Cardiac fibroblast (primary cell): Measurements from ENCODE around the gene ANKRD24.
A peak's percentile ranks its signal among the peaks of the same experiment; 100 is the strongest.

Experiments
- DNase-seq, 2 donors: peaks; one replicate each; pipeline versions ENCODE4 v3.0.0 to v3.0.0-alpha.2; 2010; ENCODE audit warnings: low read depth in 2 of 2
- H3K4me3 ChIP-seq, 2 donors: replicated peaks in 1 of 2; 1 replicate in 1 of 2; 2 replicates in 1 of 2; pipeline ENCODE4 v1.5.1; 2011; ENCODE audit warnings: low read depth in 2 of 2, low read length in 2 of 2, mild to moderate bottlenecking in 2 of 2, moderate library complexity in 1 of 2
- TF ChIP-seq, protein P1 (sequence below): IDR thresholded peaks from one replicate; pipeline ENCODE4 v1.5.1; 2011; ENCODE audit warnings: low read depth, mild to moderate bottlenecking, low read length, inconsistent platforms

ANKRD24 gene

DNA sequence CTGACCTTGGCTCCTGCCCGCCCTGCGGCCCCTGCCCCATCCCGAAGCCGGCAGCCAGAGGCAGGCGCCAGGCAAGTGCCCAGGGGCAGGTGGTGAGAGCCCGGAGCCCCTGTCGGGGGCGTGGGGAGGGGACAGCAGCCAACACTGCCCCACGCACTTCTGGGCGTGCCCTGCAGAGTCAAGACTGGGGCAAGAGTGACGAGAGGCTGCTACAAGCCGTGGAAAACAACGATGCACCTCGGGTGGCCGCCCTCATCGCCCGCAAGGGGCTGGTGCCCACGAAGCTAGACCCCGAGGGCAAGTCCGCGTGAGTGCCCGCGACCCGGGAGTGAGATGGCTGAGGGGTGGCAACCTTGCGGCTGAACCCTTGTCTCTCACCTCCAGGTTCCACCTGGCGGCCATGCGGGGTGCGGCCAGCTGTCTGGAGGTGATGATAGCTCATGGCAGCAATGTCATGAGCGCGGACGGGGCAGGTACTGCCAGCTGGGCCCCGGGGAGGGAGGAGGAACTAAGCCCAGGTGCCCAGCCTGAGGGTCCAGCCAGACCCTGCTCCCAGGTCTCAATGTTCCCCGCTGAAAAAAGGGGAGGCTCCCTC is 17.3 kb downstream of the ANKRD24 start:
- no peak for DNase-seq
- TF ChIP-seq, protein P1, sequence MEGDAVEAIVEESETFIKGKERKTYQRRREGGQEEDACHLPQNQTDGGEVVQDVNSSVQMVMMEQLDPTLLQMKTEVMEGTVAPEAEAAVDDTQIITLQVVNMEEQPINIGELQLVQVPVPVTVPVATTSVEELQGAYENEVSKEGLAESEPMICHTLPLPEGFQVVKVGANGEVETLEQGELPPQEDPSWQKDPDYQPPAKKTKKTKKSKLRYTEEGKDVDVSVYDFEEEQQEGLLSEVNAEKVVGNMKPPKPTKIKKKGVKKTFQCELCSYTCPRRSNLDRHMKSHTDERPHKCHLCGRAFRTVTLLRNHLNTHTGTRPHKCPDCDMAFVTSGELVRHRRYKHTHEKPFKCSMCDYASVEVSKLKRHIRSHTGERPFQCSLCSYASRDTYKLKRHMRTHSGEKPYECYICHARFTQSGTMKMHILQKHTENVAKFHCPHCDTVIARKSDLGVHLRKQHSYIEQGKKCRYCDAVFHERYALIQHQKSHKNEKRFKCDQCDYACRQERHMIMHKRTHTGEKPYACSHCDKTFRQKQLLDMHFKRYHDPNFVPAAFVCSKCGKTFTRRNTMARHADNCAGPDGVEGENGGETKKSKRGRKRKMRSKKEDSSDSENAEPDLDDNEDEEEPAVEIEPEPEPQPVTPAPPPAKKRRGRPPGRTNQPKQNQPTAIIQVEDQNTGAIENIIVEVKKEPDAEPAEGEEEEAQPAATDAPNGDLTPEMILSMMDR: no peak
- H3K4me3 ChIP-seq: no peak overlapping the region

DNA sequence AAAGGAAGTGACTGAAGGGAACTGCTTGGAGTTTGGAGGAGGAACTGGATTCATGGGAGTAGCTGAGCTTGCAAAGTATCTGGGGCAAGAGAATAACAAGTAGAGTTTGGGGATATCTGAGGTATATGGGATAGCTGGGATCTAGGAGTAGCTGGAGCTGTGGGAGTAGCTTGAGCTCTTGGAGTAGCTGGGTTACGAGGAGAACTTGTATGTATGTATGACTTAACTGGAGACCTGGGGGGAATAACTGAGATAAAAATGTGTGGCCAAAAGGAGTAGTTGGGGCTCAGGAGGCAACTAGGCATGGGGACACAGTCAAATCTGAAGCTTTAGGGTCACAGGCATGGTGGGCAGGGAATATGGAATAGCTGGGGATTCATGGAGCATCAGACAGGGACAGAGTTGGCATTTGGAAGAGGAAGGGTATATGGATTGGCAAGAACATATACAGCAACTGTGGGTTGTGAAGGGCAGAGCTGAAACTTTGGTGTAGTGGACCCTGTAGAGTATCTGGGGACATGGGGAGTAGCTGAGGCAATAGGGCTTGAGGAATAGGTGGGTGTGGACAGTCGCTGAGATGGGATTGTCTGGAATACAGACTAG is 18.6 kb downstream of the ANKRD24 start:
- no peak for DNase-seq
- TF ChIP-seq, protein P1: no peak
- H3K4me3 ChIP-seq: no peak overlapping the region

DNA sequence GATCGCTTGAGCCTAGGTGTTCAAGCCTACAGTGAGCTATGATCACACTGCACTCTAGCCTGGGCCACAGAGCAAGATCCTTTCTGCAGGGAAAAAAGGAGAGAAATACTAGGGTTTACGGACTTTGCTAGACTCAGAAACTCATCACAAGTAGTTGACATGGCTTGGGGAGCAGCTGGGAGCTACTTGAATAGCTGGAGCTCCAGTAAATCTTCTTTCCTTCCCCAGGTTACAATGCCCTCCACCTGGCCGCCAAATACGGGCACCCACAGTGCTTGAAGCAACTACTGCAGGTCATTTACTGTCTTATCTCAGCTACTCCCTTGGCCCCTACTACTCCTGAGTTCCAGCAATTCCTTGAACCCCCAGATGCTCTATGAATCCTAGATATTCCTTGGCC is 19.3 kb downstream of the ANKRD24 start:
- TF ChIP-seq, protein P1: no peak
- DNase-seq: no peak
- no peak overlapping the region for H3K4me3 ChIP-seq

DNA sequence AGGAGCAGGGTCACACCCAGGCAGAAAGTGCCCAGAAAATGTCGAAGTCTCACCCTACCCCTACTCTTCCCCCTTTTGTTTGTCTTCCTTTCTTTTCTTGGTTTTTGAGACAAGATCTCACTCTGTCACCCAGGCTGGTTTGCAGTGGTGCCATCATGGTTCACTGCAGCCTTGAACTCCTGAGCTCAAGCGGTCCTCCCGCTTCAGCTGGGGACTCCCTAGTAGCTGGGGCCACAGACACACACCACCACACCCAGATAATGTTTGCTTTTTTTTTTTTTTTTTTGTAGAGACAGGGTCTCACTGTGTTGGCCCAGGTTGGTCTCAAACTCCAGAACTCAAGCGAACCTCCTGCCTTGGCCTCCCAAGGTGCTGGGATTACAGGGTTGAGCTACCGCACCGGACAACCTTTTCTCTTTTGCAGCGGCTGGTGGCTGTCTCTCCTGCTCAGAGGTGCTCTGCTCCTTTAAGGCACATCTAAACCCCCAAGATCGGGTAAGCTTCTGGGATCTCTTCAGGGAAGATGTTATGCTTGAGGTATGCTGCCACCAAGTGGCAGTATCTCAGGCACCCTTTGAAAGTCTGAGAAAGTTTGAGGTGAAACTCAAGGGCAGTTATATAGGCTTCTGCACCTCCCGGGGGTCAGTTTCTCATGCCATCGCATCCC is 24.5 kb downstream of the ANKRD24 start:
- no peak overlapping the region for H3K4me3 ChIP-seq
- peak; percentile 54 to 68 for DNase-seq
- TF ChIP-seq, protein P1: peak; percentile 51

DNA sequence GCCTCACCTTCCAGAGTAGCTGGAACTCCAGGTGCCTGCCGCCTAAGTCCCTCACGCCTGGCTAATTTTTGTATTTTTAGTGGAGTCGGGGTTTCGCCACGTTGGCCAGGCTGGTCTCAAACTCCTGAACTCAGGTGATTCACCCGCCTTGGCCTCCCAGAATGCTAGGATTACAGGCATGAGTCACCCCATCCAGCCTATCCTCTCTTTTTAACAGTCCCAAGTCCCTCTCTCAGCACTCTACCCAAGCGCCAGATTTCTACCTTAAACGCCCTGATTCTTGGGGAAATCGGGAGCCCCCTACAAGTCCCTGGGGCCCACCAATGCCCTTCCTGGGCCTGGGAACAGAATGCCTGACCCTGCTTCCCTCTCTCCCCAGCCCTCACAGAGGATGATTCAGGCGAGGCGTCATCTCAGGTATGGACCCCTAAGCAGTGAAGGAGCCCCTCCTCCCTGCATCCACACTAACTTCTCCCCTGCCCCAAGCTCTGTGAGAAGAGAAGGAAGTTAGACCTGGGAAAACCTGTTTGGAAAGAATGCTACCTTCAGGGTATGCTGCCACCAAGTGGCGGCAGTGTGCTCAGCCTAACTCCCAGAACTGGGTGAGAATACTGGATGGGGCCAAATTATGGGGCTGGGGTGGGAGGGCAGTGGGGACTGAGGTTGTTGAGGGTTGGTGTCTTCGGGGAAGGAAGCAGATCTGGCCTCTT is 26.1 kb downstream of the ANKRD24 start:
- DNase-seq: peak; percentile 28 to 68
- TF ChIP-seq, protein P1: peak; percentile 72
- H3K4me3 ChIP-seq: no peak overlapping the region

DNA sequence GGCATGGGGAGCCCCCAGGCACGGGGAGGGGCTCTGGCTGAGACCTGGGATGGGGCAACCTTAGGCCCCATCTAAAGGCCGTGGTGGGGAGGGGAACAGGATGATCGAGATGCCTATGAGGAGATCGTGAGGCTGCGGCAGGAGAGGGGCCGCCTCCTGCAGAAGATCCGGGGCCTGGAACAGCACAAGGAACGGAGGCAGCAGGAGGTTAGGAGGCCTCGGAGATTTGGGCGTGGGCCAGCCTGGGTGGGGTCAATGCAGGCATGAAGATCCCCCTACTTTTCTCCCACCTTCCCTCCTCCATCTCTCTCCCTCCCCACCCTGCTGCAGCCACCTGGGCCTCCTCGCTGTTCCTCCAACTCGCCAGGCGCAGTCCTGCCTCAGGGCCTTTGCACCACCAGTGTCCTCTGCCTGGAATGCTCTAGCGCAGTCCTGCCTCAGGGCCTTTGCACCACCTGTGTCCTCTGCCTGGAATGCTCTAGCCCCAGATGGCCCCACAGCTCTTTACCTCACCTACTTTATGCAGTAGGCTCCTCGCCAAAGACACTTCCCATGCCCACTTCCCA is 27.8 kb downstream of the ANKRD24 start:
- DNase-seq: no peak
- no peak overlapping the region for H3K4me3 ChIP-seq
- TF ChIP-seq, protein P1: no peak
